ENCODE results near the gene HSD11B1. TPM values are rescaled to one million over a fixed set of nuclear protein-coding genes. Genes with fewer than 3 reads are reported as not detected.

HSD11B1 gene
- total RNA-seq, 4 donors from 2014 or later = 4.2 to 8.6 (median 5.8) TPM; not detected in 1

- no peak for TF ChIP-seq POLR2A (IDR thresholded peaks at IDR 0.05)
- TF ChIP-seq, protein P1, sequence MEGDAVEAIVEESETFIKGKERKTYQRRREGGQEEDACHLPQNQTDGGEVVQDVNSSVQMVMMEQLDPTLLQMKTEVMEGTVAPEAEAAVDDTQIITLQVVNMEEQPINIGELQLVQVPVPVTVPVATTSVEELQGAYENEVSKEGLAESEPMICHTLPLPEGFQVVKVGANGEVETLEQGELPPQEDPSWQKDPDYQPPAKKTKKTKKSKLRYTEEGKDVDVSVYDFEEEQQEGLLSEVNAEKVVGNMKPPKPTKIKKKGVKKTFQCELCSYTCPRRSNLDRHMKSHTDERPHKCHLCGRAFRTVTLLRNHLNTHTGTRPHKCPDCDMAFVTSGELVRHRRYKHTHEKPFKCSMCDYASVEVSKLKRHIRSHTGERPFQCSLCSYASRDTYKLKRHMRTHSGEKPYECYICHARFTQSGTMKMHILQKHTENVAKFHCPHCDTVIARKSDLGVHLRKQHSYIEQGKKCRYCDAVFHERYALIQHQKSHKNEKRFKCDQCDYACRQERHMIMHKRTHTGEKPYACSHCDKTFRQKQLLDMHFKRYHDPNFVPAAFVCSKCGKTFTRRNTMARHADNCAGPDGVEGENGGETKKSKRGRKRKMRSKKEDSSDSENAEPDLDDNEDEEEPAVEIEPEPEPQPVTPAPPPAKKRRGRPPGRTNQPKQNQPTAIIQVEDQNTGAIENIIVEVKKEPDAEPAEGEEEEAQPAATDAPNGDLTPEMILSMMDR (IDR thresholded peaks at IDR 0.05) = no peak
These were observed 71.0 kb downstream of the HSD11B1 start for GRCh38 chr1:209775678-209776077.

DNA sequence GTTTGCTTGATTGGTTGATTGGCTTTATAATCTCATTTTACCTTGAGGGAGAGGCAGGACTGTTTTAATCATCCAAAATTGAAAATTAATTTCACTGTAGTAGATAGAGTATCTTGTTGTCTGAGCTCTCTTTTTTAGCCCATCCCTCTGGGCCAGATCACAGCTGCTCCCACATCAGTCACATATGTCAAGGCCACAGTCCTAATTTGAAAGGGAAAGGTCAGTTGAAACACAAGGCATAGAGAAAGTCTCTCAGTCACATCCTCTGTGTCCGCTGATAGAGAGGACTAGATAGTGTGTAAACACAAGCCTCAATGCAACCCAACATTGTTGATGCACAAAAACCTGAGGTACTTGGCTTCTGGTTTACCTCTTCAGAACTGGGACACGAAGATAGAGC is 72.9 kb downstream of the HSD11B1 start:
- Histone ChIP-seq H3K9me3 (no peaks in the 10 kb centered on the region), H3K27ac (no peak overlapping the region), H3K4me3 (no peak overlapping the region), H3K4me1 (no peaks in the 10 kb centered on the region), H3K36me3 (no peaks in the 10 kb centered on the region), H3K27me3 (no peaks in the 10 kb centered on the region)
- DNase-seq = no peak
- no peak for TF ChIP-seq POLR2A (IDR thresholded peaks at IDR 0.05)
- TF ChIP-seq, protein P1 (IDR thresholded peaks at IDR 0.05) = no peak

More at GRCh38 chr1:209775678-209776077, 71.0 kb downstream of the HSD11B1 start:
- no peaks in the 10 kb centered on the region for H3K36me3 ChIP-seq
- peaks cover 0 to 6% (median 0%) of the 10 kb centered on the region in 4 donors for H3K4me1 ChIP-seq
- no peaks in the 10 kb centered on the region for H3K9me3 ChIP-seq
- peak overlapping the region in 1 of 4 donors; percentile 48 for H3K27ac ChIP-seq
- H3K27me3 ChIP-seq = no peaks in the 10 kb centered on the region
- DNase-seq = no peak
- H3K4me3 ChIP-seq = no peak overlapping the region

DNA sequence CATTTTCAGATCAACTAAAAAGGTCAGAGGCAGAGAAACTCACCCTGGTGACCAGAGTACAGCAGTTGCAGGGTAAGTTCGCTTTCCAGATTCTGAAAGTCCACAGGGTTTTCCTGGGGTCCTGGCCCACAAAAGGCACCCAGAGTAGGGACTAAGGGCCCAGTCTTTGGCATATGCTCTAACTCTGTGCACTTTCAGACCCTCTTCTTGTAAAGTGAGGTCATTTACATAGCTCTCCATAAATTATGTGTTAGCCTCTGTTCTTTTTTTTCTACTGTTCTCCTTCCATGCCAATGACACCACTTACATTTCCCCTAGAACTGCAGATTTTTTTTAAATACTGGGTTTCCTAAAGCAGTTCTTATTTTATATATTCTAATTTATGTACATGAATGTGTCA is 73.5 kb downstream of the HSD11B1 start:
- TF ChIP-seq, protein P1 (IDR thresholded peaks at IDR 0.05) = no peak
- no peak for TF ChIP-seq POLR2A (IDR thresholded peaks at IDR 0.05)
- Histone ChIP-seq H3K4me3 (no peak overlapping the region), H3K9me3 (no peaks in the 10 kb centered on the region), H3K27ac (no peak overlapping the region), H3K4me1 (peaks cover 0 to 4% (median 0%) of the 10 kb centered on the region in 4 donors), H3K27me3 (no peaks in the 10 kb centered on the region), H3K36me3 (no peaks in the 10 kb centered on the region)
- DNase-seq = no peak

GRCh38 chr1:209780268-209780667 is 75.6 kb downstream of the HSD11B1 start:
- Histone ChIP-seq H3K4me1 (peaks cover 0 to 13% (median 0%) of the 10 kb centered on the region in 4 donors), H3K4me3 (no peak overlapping the region), H3K27me3 (no peaks in the 10 kb centered on the region), H3K36me3 (no peaks in the 10 kb centered on the region), H3K9me3 (no peaks in the 10 kb centered on the region), H3K27ac (peak overlapping the region in 1 of 4 donors; percentile 15)
- no peak for DNase-seq
- no peak for TF ChIP-seq POLR2A (IDR thresholded peaks at IDR 0.05)
- TF ChIP-seq, protein P1 (IDR thresholded peaks at IDR 0.05) = no peak

GRCh38 chr1:209783386-209783785 is 78.7 kb downstream of the HSD11B1 start:
- H3K36me3 ChIP-seq = peaks cover 0 to 2% (median 0%) of the 10 kb centered on the region in 3 donors
- H3K4me1 ChIP-seq = peaks cover 0 to 29% (median 0%) of the 10 kb centered on the region in 4 donors
- H3K27ac ChIP-seq = no peak overlapping the region
- H3K9me3 ChIP-seq = no peaks in the 10 kb centered on the region
- no peaks in the 10 kb centered on the region for H3K27me3 ChIP-seq
- TF ChIP-seq, protein P1 (IDR thresholded peaks at IDR 0.05) = no peak
- TF ChIP-seq POLR2A (IDR thresholded peaks at IDR 0.05) = no peak
- DNase-seq = no peak
- peak overlapping the region in 2 of 4 donors; percentile 66 to 77 for H3K4me3 ChIP-seq

Other genes with a start within 250 kb of the HSD11B1 start
- not detected for gene CAMK1G, start 121.1 kb upstream of the HSD11B1 start, total RNA-seq
- gene LAMB3, start 52.4 kb upstream of the HSD11B1 start, total RNA-seq = 100 to 1,000 TPM in 3 of 4 donors, 1 to 10 TPM in 1; 9.1 to 109 (median 104) TPM
- 10 to 100 TPM in 3 of 4 donors, 1 to 10 TPM in 1; 2.3 to 70.4 (median 14.1) TPM for gene G0S2, start 29.4 kb upstream of the HSD11B1 start, total RNA-seq
- 100 to 1,000 TPM in 1 of 4 donors, 10 to 100 TPM in 1, 1 to 10 TPM in 2; 7.4 to 102 (median 10.8) TPM for gene TRAF3IP3, start 51.2 kb downstream of the HSD11B1 start, total RNA-seq
- 1 to 10 TPM in 3 of 4 donors, under 1 TPM in 1; 0.83 to 1.9 (median 1.8) TPM for gene C1orf74, start 79.7 kb downstream of the HSD11B1 start, total RNA-seq
- 10 to 100 TPM in 3 of 4 donors, 1 to 10 TPM in 1; 9.9 to 66.4 (median 52.2) TPM for gene IRF6, start 101.3 kb downstream of the HSD11B1 start, total RNA-seq
- gene UTP25, start 123.1 kb downstream of the HSD11B1 start, total RNA-seq = 10 to 100 TPM in 1 of 4 donors, 1 to 10 TPM in 3; 3.5 to 14.9 (median 6.3) TPM
- under 1 TPM in 2 of 4 donors, not detected in 2; 0.27 to 0.83 TPM for gene SYT14, start 233.4 kb downstream of the HSD11B1 start, total RNA-seq

Data from Peyer's patch (tissue), 4 donors.